Endothelial cell (in vitro differentiated cells): ENCODE results near the gene ZFR2. TPM values are rescaled to one million over a fixed set of nuclear protein-coding genes. Genes with fewer than 3 reads are reported as not detected.

ENCODE experiments used
- DNase-seq: peaks from one replicate; pipeline ENCODE4 v3.0.0; 2021; ENCODE audit warnings: low spot score
- H3K27ac Mint-ChIP-seq: one replicate; pipeline ENCODE4 v1.8.0; 2021; ENCODE audit warnings: mixed read lengths, inconsistent platforms; ENCODE audit not compliant: unreplicated experiment
- H3K27me3 Mint-ChIP-seq: one replicate; pipeline ENCODE4 v1.8.0; 2021; ENCODE audit warnings: mild to moderate bottlenecking, moderate library complexity, mixed read lengths, inconsistent platforms; ENCODE audit not compliant: unreplicated experiment
- H3K36me3 Mint-ChIP-seq: one replicate; pipeline ENCODE4 v1.8.0; 2021; ENCODE audit warnings: mild to moderate bottlenecking, low read depth, mixed read lengths, inconsistent platforms; ENCODE audit not compliant: unreplicated experiment
- H3K4me1 Mint-ChIP-seq: one replicate; pipeline ENCODE4 v1.8.0; 2021; ENCODE audit warnings: mild to moderate bottlenecking, mixed read lengths, inconsistent platforms; ENCODE audit not compliant: unreplicated experiment
- H3K4me3 Mint-ChIP-seq: one replicate; pipeline ENCODE4 v1.8.0; 2021; ENCODE audit warnings: mild to moderate bottlenecking, mixed read lengths, inconsistent platforms; ENCODE audit not compliant: unreplicated experiment
- H3K9me3 Mint-ChIP-seq: one replicate; pipeline ENCODE4 v1.8.0; 2021; ENCODE audit warnings: mixed read lengths, inconsistent platforms; ENCODE audit not compliant: unreplicated experiment
- CTCF ChIP-seq: fragments of 200-600 bp; sonication (generic); IDR thresholded peaks from one replicate; pipeline ENCODE4 v1.5.0; 2021; ENCODE audit warnings: antibody characterized with exemption; ENCODE audit not compliant: unreplicated experiment
- total RNA-seq: library from RNA; stranded (reverse); fragmentation: NEBNext Ultra II Directional; extraction: Animal tissue kit (Norgen Biotek cat#: 25700); gene quantifications from one replicate; pipeline ENCODE4 v1.2.1, GENCODE V29; 2021; ENCODE audit not compliant: unreplicated experiment

ZFR2 gene
- total RNA-seq, 1 donor from 2014 or later: 1.8 TPM

- no peaks in the 10 kb centered on the region for H3K4me1 Mint-ChIP-seq
- H3K27ac Mint-ChIP-seq: no peak overlapping the region
- H3K27me3 Mint-ChIP-seq: peaks cover 6% of the 10 kb centered on the region
- DNase-seq: no peak
- no peak for TF ChIP-seq CTCF
- no peak overlapping the region for H3K4me3 Mint-ChIP-seq
- peaks cover 5% of the 10 kb centered on the region for H3K36me3 Mint-ChIP-seq
- peaks cover 6% of the 10 kb centered on the region for H3K9me3 Mint-ChIP-seq
Measured at GRCh38 chr19:3792114-3792513, 76.7 kb downstream of the ZFR2 start.

- H3K4me3 Mint-ChIP-seq: no peak overlapping the region
- H3K27me3 Mint-ChIP-seq: peaks cover 6% of the 10 kb centered on the region
- H3K9me3 Mint-ChIP-seq: no peaks in the 10 kb centered on the region
- H3K36me3 Mint-ChIP-seq: no peaks in the 10 kb centered on the region
- no peak for DNase-seq
- H3K27ac Mint-ChIP-seq: no peak overlapping the region
- no peak for TF ChIP-seq CTCF
- no peaks in the 10 kb centered on the region for H3K4me1 Mint-ChIP-seq
Measured at GRCh38 chr19:3790941-3791340, 77.9 kb downstream of the ZFR2 start.

GRCh38 chr19:3790209-3790734, 78.6 kb downstream of the ZFR2 start:
- no peaks in the 10 kb centered on the region for H3K4me1 Mint-ChIP-seq
- no peak for TF ChIP-seq CTCF
- peaks cover 6% of the 10 kb centered on the region for H3K27me3 Mint-ChIP-seq
- H3K4me3 Mint-ChIP-seq: no peak overlapping the region
- no peaks in the 10 kb centered on the region for H3K36me3 Mint-ChIP-seq
- DNase-seq: no peak
- no peak overlapping the region for H3K27ac Mint-ChIP-seq
- H3K9me3 Mint-ChIP-seq: no peaks in the 10 kb centered on the region

- no peaks in the 10 kb centered on the region for H3K36me3 Mint-ChIP-seq
- H3K4me3 Mint-ChIP-seq: no peak overlapping the region
- H3K27me3 Mint-ChIP-seq: peaks cover 9% of the 10 kb centered on the region
Measured at GRCh38 chr19:3788996-3789778, 79.7 kb downstream of the ZFR2 start.

More at GRCh38 chr19:3788996-3789778, 79.7 kb downstream of the ZFR2 start:
- no peaks in the 10 kb centered on the region for H3K9me3 Mint-ChIP-seq
- H3K27ac Mint-ChIP-seq: no peak overlapping the region
- DNase-seq: no peak
- TF ChIP-seq CTCF: no peak
- peaks cover 3% of the 10 kb centered on the region for H3K4me1 Mint-ChIP-seq
